GM06990 (cell line): ENCODE results near the gene IL16.

Source experiments
- DNase-seq: peaks from one replicate; pipeline ENCODE4 v3.0.0-alpha.2; 2011; ENCODE audit not compliant: insufficient read length; ENCODE audit errors: extremely low read depth
- H3K27me3 ChIP-seq: replicated peaks from 2 replicates; pipeline ENCODE4 v1.6.0; 2011; ENCODE audit warnings: low read length; ENCODE audit not compliant: control insufficient read depth, insufficient read depth
- H3K36me3 ChIP-seq: 2 replicates; pipeline ENCODE4 v1.5.1; 2011; ENCODE audit warnings: low read length; ENCODE audit not compliant: control insufficient read depth, insufficient read depth
- H3K4me3 ChIP-seq: replicated peaks from 2 replicates; pipeline ENCODE4 v1.5.1; 2011; ENCODE audit warnings: low read depth, mild to moderate bottlenecking, control low read depth, low read length
- CTCF ChIP-seq: IDR thresholded peaks from 2 replicates; pipeline ENCODE4 v1.5.1; 2011; ENCODE audit warnings: low read length, control low read depth, mild to moderate bottlenecking, inconsistent platforms; ENCODE audit not compliant: insufficient read depth, poor library complexity, severe bottlenecking

IL16 gene

GRCh38 chr15:81175496-81175895, 21.2 kb upstream of the IL16 start:
- no peak overlapping the region for H3K4me3 ChIP-seq
- no peaks in the 10 kb centered on the region for H3K27me3 ChIP-seq
- no peak for TF ChIP-seq CTCF
- DNase-seq: no peak
- H3K36me3 ChIP-seq: no peaks in the 10 kb centered on the region

GRCh38 chr15:81176291-81176893, 20.3 kb upstream of the IL16 start:
- Histone ChIP-seq H3K4me3 (no peak overlapping the region), H3K36me3 (no peaks in the 10 kb centered on the region), H3K27me3 (no peaks in the 10 kb centered on the region)
- no peak for DNase-seq
- TF ChIP-seq CTCF: no peak

GRCh38 chr15:81178365-81178764, 18.3 kb upstream of the IL16 start:
- DNase-seq: no peak
- Histone ChIP-seq H3K4me3 (no peak overlapping the region), H3K36me3 (no peaks in the 10 kb centered on the region), H3K27me3 (no peaks in the 10 kb centered on the region; the same call in 1 of the 2 replicates)
- TF ChIP-seq CTCF: no peak

DNA sequence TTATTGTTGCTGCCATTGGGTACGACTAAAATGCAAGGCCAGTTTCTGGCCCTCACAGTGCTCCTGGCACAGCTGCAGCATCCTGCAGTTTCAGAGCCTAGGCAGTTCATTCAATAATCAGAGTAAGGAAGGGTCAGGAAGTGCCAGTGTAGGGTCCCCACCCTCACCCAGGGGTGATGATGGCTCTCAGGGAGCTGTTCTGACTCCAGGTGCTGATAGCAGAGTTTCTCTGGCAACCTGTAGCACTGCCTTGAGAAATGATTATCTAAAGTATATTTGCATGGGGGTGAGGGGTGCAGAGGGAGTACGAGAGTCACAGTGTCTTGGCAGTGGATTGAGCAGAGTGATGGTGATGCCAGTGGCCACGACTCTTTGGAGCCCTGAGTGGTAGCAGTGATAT, 15.5 kb upstream of the IL16 start:
- H3K27me3 ChIP-seq: peaks cover 1% of the 10 kb centered on the region; the same call in 1 of the 2 replicates
- H3K4me3 ChIP-seq: no peak overlapping the region
- no peaks in the 10 kb centered on the region for H3K36me3 ChIP-seq
- no peak for TF ChIP-seq CTCF
- no peak for DNase-seq

- no peaks in the 10 kb centered on the region for H3K36me3 ChIP-seq
- H3K4me3 ChIP-seq: no peak overlapping the region
- DNase-seq: no peak
- peaks cover 1% of the 10 kb centered on the region; the same call in 1 of the 2 replicates for H3K27me3 ChIP-seq
- no peak for TF ChIP-seq CTCF
These were observed 14.5 kb upstream of the IL16 start for GRCh38 chr15:81182031-81182755.
